Astrocyte (in vitro differentiated cells and primary cell): ENCODE measurements around the gene PLCH1. TPM values are rescaled to one million over a fixed set of nuclear protein-coding genes. Genes with fewer than 3 reads are reported as not detected.
"Not testable (repeated sequence)": the region's sequence is repeated elsewhere in the genome, so short reads cannot be mapped to it uniquely, and the experiment has no call there.

ENCODE experiments used
- DNase-seq: peaks from one replicate; pipeline ENCODE4 v3.0.0-alpha.2; 2010; ENCODE audit warnings: low read depth
- FAIRE-seq: peaks from 2 replicates; lab custom pipeline; 2011; peaks lifted over from hg19 to GRCh38; lab: Jason Lieb, UNC
- H2AFZ ChIP-seq: 2 replicates; pipeline ENCODE4 v1.6.0; 2012; ENCODE audit warnings: low read depth, low read length, inconsistent platforms
- H3K27ac ChIP-seq: 2 replicates; pipeline ENCODE4 v1.5.1; 2011; ENCODE audit warnings: low read depth, low read length, inconsistent platforms
- H3K27me3 ChIP-seq: 2 replicates; pipeline ENCODE4 v1.6.0; 2011; ENCODE audit warnings: low read length, inconsistent platforms; ENCODE audit not compliant: insufficient read depth
- H3K36me3 ChIP-seq: 2 replicates; pipeline ENCODE4 v1.5.1; 2011; ENCODE audit warnings: low read length, inconsistent platforms; ENCODE audit not compliant: insufficient read depth
- H3K4me1 ChIP-seq: 2 replicates; pipeline ENCODE4 v1.5.1; 2011; ENCODE audit warnings: low read length, inconsistent platforms; ENCODE audit not compliant: insufficient read depth
- H3K4me2 ChIP-seq: 2 replicates; pipeline ENCODE4 v1.6.0; 2012; ENCODE audit warnings: low read length, inconsistent platforms
- H3K4me3 ChIP-seq: 2 replicates; pipeline ENCODE4 v1.5.1; 2011; ENCODE audit warnings: low read depth, mild to moderate bottlenecking, low read length, inconsistent platforms; ENCODE audit not compliant: insufficient read depth
- H3K79me2 ChIP-seq: 2 replicates; pipeline ENCODE4 v1.6.0; 2012; ENCODE audit warnings: mild to moderate bottlenecking, low read length, inconsistent platforms; ENCODE audit not compliant: insufficient read depth
- H3K9ac ChIP-seq: 2 replicates; pipeline ENCODE4 v1.6.0; 2012; ENCODE audit warnings: mild to moderate bottlenecking, low read length, inconsistent platforms
- H3K9me3 ChIP-seq: 2 replicates; pipeline ENCODE4 v1.5.1; 2012; ENCODE audit warnings: low read depth, mild to moderate bottlenecking, low read length, inconsistent platforms; ENCODE audit not compliant: insufficient read depth
- H4K20me1 ChIP-seq: 2 replicates; pipeline ENCODE4 v1.6.0; 2012; ENCODE audit warnings: low read length, inconsistent platforms; ENCODE audit not compliant: insufficient read depth
- H3K27ac Mint-ChIP-seq: one replicate; pipeline ENCODE4 v1.8.0; 2021; ENCODE audit warnings: mild to moderate bottlenecking, mixed read lengths; ENCODE audit not compliant: unreplicated experiment
- H3K27me3 Mint-ChIP-seq: one replicate; pipeline ENCODE4 v1.8.0; 2021; ENCODE audit warnings: low read depth, mixed read lengths; ENCODE audit not compliant: unreplicated experiment
- H3K36me3 Mint-ChIP-seq: one replicate; pipeline ENCODE4 v1.8.0; 2021; ENCODE audit warnings: low read depth, mixed read lengths; ENCODE audit not compliant: unreplicated experiment
- H3K4me1 Mint-ChIP-seq: one replicate; pipeline ENCODE4 v1.8.0; 2021; ENCODE audit warnings: low read depth, mixed read lengths; ENCODE audit not compliant: unreplicated experiment
- H3K4me3 Mint-ChIP-seq: one replicate; pipeline ENCODE4 v1.8.0; 2021; ENCODE audit warnings: mild to moderate bottlenecking, moderate library complexity, mixed read lengths; ENCODE audit not compliant: unreplicated experiment
- H3K9me3 Mint-ChIP-seq: one replicate; pipeline ENCODE4 v1.8.0; 2021; ENCODE audit warnings: mild to moderate bottlenecking, mixed read lengths; ENCODE audit not compliant: unreplicated experiment
- EZH2 ChIP-seq: IDR thresholded peaks from 2 replicates; pipeline ENCODE4 v1.6.1; 2012; ENCODE audit warnings: mild to moderate bottlenecking, low read length, inconsistent platforms; ENCODE audit not compliant: insufficient read depth
- total RNA-seq: library from RNA; stranded (reverse); gene quantifications from 2 replicates; pipeline ENCODE4 v1.2.1, GENCODE V29; 2021
- TF ChIP-seq, protein P1 (sequence below): IDR thresholded peaks from 2 replicates; pipeline ENCODE4 v1.5.1; 2011; ENCODE audit warnings: low read depth, mild to moderate bottlenecking, inconsistent platforms, low read length, moderate library complexity; ENCODE audit not compliant: insufficient read depth

The PLCH1 gene
- total RNA-seq, 1 donor from 2014 or later: 1.2 TPM

DNA sequence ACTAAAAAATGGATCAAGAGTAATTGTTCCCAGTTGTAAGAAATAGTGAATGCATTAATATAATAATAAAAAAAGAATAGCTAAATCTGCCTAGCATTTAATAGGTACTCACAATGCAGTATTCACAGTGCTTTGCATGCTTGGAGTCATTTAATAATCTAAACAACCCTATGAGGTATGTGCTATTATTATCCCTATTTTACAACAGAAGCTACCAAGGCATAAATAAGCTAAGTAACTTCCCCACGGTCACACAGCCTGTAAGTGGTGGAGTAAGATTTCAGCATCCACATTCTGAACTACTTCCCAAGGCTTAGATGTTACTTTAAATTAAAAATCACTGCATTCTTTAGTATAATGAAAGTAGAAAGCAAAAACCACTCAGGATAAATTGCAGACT lies 102.9 kb downstream of the PLCH1 start:
- Mint-ChIP-seq H3K9me3 (no peaks in the 10 kb centered on the region), H3K4me1 (peaks cover 9% of the 10 kb centered on the region), H3K27ac (no peak overlapping the region), H3K27me3 (no peaks in the 10 kb centered on the region), H3K36me3 (no peaks in the 10 kb centered on the region), H3K4me3 (no peak overlapping the region)
- Histone ChIP-seq H3K36me3 (no peaks in the 10 kb centered on the region), H3K27me3 (no peaks in the 10 kb centered on the region), H2AFZ (no peak overlapping the region), H3K27ac (no peak overlapping the region), H3K9ac (no peak overlapping the region), H3K79me2 (no peaks in the 10 kb centered on the region), H3K4me3 (no peak overlapping the region), H3K9me3 (no peaks in the 10 kb centered on the region), H3K4me2 (no peak overlapping the region), H3K4me1 (no peaks in the 10 kb centered on the region), H4K20me1 (no peaks in the 10 kb centered on the region)
- no peak for DNase-seq
- TF ChIP-seq, protein P1, sequence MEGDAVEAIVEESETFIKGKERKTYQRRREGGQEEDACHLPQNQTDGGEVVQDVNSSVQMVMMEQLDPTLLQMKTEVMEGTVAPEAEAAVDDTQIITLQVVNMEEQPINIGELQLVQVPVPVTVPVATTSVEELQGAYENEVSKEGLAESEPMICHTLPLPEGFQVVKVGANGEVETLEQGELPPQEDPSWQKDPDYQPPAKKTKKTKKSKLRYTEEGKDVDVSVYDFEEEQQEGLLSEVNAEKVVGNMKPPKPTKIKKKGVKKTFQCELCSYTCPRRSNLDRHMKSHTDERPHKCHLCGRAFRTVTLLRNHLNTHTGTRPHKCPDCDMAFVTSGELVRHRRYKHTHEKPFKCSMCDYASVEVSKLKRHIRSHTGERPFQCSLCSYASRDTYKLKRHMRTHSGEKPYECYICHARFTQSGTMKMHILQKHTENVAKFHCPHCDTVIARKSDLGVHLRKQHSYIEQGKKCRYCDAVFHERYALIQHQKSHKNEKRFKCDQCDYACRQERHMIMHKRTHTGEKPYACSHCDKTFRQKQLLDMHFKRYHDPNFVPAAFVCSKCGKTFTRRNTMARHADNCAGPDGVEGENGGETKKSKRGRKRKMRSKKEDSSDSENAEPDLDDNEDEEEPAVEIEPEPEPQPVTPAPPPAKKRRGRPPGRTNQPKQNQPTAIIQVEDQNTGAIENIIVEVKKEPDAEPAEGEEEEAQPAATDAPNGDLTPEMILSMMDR: no peak
- TF ChIP-seq EZH2: no peak
- no peak for FAIRE-seq

DNA sequence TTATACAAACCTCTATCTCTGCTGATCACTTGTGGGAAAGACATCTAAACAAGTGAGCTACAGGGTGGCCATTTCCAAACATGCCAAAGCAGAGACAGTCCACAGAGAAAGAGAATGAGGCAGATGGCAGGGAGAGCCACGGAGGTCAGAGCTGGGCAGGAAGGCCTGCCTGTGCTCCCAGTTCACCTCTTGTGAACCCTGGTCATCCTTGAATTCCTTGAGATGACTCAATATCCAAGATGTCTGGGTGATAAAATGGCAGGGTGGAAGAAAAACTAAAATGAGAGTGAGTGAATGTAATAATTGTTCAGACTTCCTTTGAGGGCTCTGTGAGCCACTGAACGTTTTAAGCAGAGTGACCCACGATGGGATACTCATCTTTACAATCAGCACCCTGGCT lies 104.8 kb downstream of the PLCH1 start:
- Histone ChIP-seq H3K4me3 (no peak overlapping the region), H3K36me3 (no peaks in the 10 kb centered on the region), H3K79me2 (no peaks in the 10 kb centered on the region), H4K20me1 (no peaks in the 10 kb centered on the region), H2AFZ (no peak overlapping the region), H3K27ac (no peak overlapping the region), H3K4me1 (no peaks in the 10 kb centered on the region), H3K9ac (no peak overlapping the region), H3K27me3 (no peaks in the 10 kb centered on the region), H3K4me2 (no peak overlapping the region), H3K9me3 (no peaks in the 10 kb centered on the region)
- no peaks in the 10 kb centered on the region for H3K27me3 Mint-ChIP-seq
- no peak for DNase-seq
- peak overlapping the region; percentile 58 for H3K27ac Mint-ChIP-seq
- FAIRE-seq: no peak
- H3K36me3 Mint-ChIP-seq: no peaks in the 10 kb centered on the region
- H3K4me1 Mint-ChIP-seq: peaks cover 9% of the 10 kb centered on the region
- no peak overlapping the region for H3K4me3 Mint-ChIP-seq
- H3K9me3 Mint-ChIP-seq: no peaks in the 10 kb centered on the region
- no peak for TF ChIP-seq EZH2
- TF ChIP-seq, protein P1: no peak

DNA sequence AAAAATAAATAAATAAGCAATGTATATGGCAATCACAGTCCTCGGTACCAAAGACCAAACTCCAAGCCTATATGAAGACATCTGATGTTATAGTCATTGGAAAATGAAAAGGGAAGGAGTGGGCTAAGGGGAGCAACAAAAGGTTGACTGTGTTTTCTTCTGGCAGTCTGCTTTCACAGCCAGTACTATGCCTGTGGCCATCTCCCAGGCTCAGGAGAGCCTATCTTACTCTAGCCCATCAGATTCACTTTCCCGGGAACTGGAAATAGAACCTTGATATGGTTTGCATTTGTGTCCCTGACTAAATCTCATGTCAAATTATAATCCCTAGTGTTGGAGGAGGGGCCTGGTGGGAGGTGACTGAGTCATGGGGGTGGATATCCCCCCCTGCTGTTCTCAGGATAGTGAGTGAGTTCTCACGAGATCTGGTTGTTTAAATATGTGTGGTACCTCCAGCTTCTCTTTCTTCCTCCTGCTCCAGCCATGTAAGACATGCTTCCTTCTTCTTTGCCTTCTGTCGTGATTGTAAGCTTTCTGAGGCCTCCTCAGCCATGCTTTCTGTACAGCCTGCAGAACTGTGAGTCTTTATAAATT lies 105.3 kb downstream of the PLCH1 start:
- Mint-ChIP-seq H3K9me3 (no peaks in the 10 kb centered on the region), H3K36me3 (no peaks in the 10 kb centered on the region), H3K4me3 (no peak overlapping the region), H3K4me1 (peaks cover 9% of the 10 kb centered on the region), H3K27me3 (no peaks in the 10 kb centered on the region), H3K27ac (peak overlapping the region; percentile 58)
- no peak overlapping the region for H3K4me3 ChIP-seq
- H3K27ac ChIP-seq: no peak overlapping the region
- no peaks in the 10 kb centered on the region for H3K4me1 ChIP-seq
- no peak overlapping the region for H2AFZ ChIP-seq
- FAIRE-seq (no peak), DNase-seq (no peak)
- TF ChIP-seq EZH2: no peak
- TF ChIP-seq, protein P1: no peak
- H3K4me2 ChIP-seq: no peak overlapping the region
- H3K36me3 ChIP-seq: no peaks in the 10 kb centered on the region
- no peaks in the 10 kb centered on the region for H3K9me3 ChIP-seq
- no peaks in the 10 kb centered on the region for H4K20me1 ChIP-seq
- no peaks in the 10 kb centered on the region for H3K27me3 ChIP-seq
- no peaks in the 10 kb centered on the region for H3K79me2 ChIP-seq
- no peak overlapping the region for H3K9ac ChIP-seq

DNA sequence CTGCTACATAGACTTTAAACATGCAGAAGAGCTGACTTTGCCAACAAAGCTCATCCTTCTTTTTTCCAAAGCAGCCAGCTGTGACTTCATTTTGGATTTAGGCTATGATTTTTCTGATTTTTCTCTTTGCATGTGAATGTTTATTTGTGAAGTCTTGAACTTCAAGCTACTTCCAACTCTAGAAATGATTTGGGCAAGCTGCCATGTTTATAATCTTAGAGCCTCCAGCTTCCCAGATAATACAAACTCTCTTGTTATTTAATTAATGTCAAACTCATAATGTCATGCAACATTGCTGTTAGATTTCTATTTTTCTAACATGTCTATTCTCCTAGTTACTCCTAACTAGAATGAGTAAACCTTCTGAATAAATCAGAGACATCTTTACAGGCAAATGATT lies 106.4 kb downstream of the PLCH1 start:
- not testable (repeated sequence) for H3K27ac ChIP-seq, H3K27me3 Mint-ChIP-seq, H3K4me1 ChIP-seq, H3K27ac Mint-ChIP-seq, H3K4me3 ChIP-seq, FAIRE-seq, H3K4me2 ChIP-seq, H3K36me3 Mint-ChIP-seq, H3K4me1 Mint-ChIP-seq, H4K20me1 ChIP-seq, DNase-seq, H3K9me3 Mint-ChIP-seq, H3K27me3 ChIP-seq, H3K9ac ChIP-seq, H3K4me3 Mint-ChIP-seq, H2AFZ ChIP-seq, H3K9me3 ChIP-seq, H3K36me3 ChIP-seq, H3K79me2 ChIP-seq
